Endothelial cell of umbilical vein (primary cell): ENCODE data around the gene ZBTB20.

Source experiments
- CTCF ChIP-seq, 2 donors: IDR thresholded peaks; 1 replicate in 1 of 2; 2 replicates in 1 of 2; pipeline ENCODE4 v1.5.1; 2011; ENCODE audit warnings: low read length in 2 of 2, mild to moderate bottlenecking in 2 of 2, moderate library complexity in 2 of 2, control low read depth in 1 of 2, inconsistent platforms in 1 of 2, low read depth in 1 of 2; ENCODE audit not compliant: insufficient read depth in 1 of 2; ENCODE audit errors: extremely low read depth in 1 of 2
- GATA2 ChIP-seq: IDR thresholded peaks from 2 replicates; pipeline ENCODE4 v1.7.0; 2011; ENCODE audit warnings: low read depth, mild to moderate bottlenecking, moderate library complexity, mixed read lengths, low read length; ENCODE audit not compliant: insufficient read length, insufficient read depth

DNA sequence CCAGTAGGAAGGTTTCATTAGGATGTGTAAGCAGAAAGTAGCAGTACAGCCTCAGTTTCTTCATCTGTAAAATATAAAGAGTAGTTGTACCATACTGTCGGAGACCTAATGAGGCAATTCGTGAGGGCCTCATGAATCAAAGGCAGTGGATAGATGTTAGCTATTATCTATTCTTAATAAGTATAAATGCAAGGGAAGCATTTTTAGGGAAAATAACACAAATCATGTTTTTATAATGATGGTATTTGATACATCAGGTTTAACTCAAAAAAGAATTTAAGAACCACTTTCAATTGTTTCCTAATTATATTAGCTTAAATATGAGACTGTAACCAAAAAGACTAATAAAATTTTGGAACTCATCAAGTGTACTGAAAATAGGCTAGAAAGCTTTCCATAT lies 309.1 kb downstream of the ZBTB20 start:
- TF ChIP-seq GATA2 (no peak), CTCF (IDR thresholded peaks at IDR 0.05; ENCODE audit: extremely low read depth in 1 of 2, insufficient read depth in 1 of 2, low read depth in 1 of 2, low read length in 2 of 2) (no peak)
